Activated naive CD4-positive, alpha-beta T cell treated with anti-CD3 and anti-CD28 coated beads for 36 hours (primary cell): Measurements from ENCODE around the gene SFT2D1. TPM values are rescaled to one million over a fixed set of nuclear protein-coding genes. Genes with fewer than 3 reads are reported as not detected.
"Not testable (repeated sequence)": the region's sequence is repeated elsewhere in the genome, so short reads cannot be mapped to it uniquely, and the experiment has no call there.

Experiments used
- CTCF ChIA-PET: fragments of 350-600 bp; sonication (Branson Sonifier 250); formaldehyde crosslinking; loops from one replicate; lab custom pipeline; 2021; ENCODE audit warnings: antibody characterized with exemption; lab: Charles Lee
- DNase-seq: peaks from one replicate; pipeline ENCODE4 v3.0.0-alpha.2; 2020
- H3K27ac Mint-ChIP-seq: one replicate; pipeline ENCODE4 v1.8.0; 2021; ENCODE audit warnings: mild to moderate bottlenecking, mixed read lengths
- H3K27me3 Mint-ChIP-seq: one replicate; pipeline ENCODE4 v1.8.0; 2021; ENCODE audit warnings: low read depth, mixed read lengths
- H3K36me3 Mint-ChIP-seq: one replicate; pipeline ENCODE4 v1.8.0; 2021; ENCODE audit warnings: low read depth, mixed read lengths
- H3K4me1 Mint-ChIP-seq: one replicate; pipeline ENCODE4 v1.8.0; 2021; ENCODE audit warnings: low read depth, mixed read lengths
- H3K4me3 Mint-ChIP-seq: one replicate; pipeline ENCODE4 v1.8.0; 2021; ENCODE audit warnings: mild to moderate bottlenecking, moderate library complexity, mixed read lengths
- H3K9me3 Mint-ChIP-seq: one replicate; pipeline ENCODE4 v1.8.0; 2021; ENCODE audit warnings: mixed read lengths
- intact Hi-C: fragments of 100-400 bp; cut with micrococcal nuclease; formaldehyde crosslinking; loops from one replicate; pipeline ENCODE4 v1.15.1; 2023
- total RNA-seq, 2 experiments: library from RNA; stranded (reverse); gene quantifications; one replicate each; pipeline ENCODE4 v1.2.3, GENCODE V29; 2021

Gene SFT2D1
- total RNA-seq, 2 experiments from 2014 or later = 53.1 to 53.3 TPM

DNA sequence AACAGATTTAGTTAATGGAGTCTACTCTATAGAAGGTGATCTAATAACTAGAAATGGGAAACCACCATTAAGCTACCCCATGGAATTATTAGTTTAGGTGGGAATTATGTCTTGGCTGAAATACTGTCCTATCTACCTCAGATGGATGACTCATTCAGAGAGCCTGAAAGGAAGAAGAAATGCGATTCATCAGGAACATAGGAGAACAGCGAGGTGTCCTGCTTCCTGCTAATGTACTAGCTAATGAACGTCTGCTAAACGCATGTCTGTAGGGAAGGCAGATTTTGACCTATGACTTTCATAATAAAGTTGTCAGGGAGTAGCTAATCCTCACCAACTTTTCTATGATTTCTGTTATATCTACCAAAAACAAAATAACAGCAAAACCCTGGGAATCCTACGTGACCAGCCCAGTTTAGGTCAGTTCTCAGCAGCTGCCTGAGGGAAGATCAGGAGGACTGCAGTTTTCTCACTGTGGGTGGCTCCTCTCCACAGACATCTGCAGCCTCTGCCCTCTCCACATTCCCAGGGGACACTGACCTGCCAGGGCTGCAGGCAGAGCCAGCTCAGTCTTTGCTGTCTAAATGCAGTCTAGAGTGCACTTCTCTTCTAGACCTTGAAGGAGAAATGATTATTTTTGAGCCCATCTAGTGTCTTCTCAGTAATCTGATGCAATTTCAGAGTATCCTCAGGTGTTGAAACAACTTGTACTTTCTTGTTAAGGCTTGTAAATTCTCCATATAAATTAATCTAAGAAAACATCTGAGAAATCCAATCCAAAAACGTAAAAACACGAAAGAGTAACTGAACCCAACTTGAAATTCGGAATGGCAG is 18.1 kb upstream of the SFT2D1 start:
- CTCF ChIA-PET = interaction anchor here (0.6 kb wide), 1 partner anchor 20 kb away, joined by 4 read pairs; no protein-coding TSS in a partner anchor
- no peak for DNase-seq
- Mint-ChIP-seq H3K4me1 (no peaks in the 10 kb centered on the region), H3K4me3 (no peak overlapping the region), H3K36me3 (peaks cover 14% of the 10 kb centered on the region), H3K27me3 (peaks cover 12% of the 10 kb centered on the region), H3K27ac (no peak overlapping the region), H3K9me3 (peaks cover 3% of the 10 kb centered on the region)
- intact Hi-C loops = no loop called here

DNA sequence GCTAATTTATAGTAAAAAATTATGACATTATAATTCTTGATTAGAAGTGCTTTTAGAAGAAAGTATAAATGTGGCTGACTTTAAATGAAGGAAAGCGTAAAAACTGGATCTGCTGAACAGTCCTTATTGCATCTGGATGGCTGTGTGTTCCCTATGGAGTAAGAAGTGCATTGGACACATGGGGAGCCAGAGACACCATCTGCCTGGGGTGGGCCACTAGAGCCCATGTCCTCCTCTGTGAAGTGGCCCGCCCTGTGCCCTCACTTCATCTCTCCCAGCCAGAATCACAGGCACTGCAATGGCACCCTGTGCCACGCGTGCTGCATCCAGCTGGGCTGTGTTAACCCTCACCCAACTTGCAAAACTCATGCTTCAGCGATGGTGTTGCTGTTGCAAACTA is 13.2 kb upstream of the SFT2D1 start:
- Mint-ChIP-seq H3K36me3 (peaks cover 1% of the 10 kb centered on the region), H3K27ac (no peak overlapping the region), H3K4me3 (no peak overlapping the region), H3K4me1 (no peaks in the 10 kb centered on the region), H3K27me3 (peaks cover 14% of the 10 kb centered on the region), H3K9me3 (peaks cover 14% of the 10 kb centered on the region)
- no peak for DNase-seq
- CTCF ChIA-PET = interaction anchor here (0.8 kb wide), 1 partner anchor 26 kb away, joined by 7 read pairs; no protein-coding TSS in a partner anchor
- intact Hi-C loops = no loop called here

DNA sequence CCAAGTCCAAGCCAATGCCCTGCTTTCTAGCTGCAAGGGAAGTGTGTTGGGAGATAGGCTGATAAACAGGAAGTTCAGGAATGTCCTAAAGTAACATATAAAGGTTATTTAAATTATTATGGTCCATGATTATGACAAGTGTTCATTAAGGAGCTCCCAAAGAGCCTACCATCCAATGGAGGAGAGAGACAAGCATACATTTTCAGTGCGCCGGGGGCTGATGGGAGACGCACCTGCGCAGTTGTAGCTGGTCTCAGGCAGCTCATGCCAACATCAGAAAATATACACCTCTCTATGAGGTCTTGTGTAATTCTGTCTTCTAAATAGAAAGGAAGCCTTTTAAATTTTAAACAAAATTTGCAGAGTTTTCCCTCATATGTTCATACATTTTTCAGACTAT is 12.6 kb upstream of the SFT2D1 start:
- no peak for DNase-seq
- Mint-ChIP-seq H3K36me3 (peaks cover 1% of the 10 kb centered on the region), H3K4me3 (no peak overlapping the region), H3K4me1 (no peaks in the 10 kb centered on the region), H3K27ac (no peak overlapping the region), H3K9me3 (peaks cover 15% of the 10 kb centered on the region), H3K27me3 (peaks cover 14% of the 10 kb centered on the region)
- CTCF ChIA-PET = no interaction called here
- intact Hi-C loops = no loop called here

DNA sequence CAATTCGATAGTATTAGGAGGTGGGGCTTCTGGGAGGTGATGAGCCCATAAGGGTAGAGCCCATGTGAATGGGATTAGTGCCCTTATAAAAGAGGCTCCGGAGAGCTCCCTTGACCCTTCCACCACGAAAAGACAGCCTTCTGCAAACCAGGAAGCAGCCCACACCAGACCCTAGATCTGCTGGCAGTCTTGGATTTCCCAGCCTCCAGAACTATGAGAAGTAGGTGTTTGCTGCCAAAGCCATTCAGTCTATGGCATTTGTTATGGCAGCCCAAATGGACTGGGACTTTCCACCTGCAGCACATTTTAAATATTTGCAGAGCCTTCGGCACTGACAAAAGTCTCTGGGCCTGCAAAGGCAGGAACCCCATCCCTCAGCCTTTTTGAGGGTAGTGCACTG is 11.8 kb upstream of the SFT2D1 start:
- H3K27me3 Mint-ChIP-seq = peaks cover 14% of the 10 kb centered on the region
- no peak for DNase-seq
- CTCF ChIA-PET = interaction anchor here (0.7 kb wide), 1 partner anchor 471 kb away, joined by 3 read pairs; no protein-coding TSS in a partner anchor
- peaks cover 1% of the 10 kb centered on the region for H3K36me3 Mint-ChIP-seq
- H3K9me3 Mint-ChIP-seq = peaks cover 23% of the 10 kb centered on the region
- no peak overlapping the region for H3K27ac Mint-ChIP-seq
- no peak overlapping the region for H3K4me3 Mint-ChIP-seq
- no peaks in the 10 kb centered on the region for H3K4me1 Mint-ChIP-seq
- intact Hi-C loops = no loop called here

DNA sequence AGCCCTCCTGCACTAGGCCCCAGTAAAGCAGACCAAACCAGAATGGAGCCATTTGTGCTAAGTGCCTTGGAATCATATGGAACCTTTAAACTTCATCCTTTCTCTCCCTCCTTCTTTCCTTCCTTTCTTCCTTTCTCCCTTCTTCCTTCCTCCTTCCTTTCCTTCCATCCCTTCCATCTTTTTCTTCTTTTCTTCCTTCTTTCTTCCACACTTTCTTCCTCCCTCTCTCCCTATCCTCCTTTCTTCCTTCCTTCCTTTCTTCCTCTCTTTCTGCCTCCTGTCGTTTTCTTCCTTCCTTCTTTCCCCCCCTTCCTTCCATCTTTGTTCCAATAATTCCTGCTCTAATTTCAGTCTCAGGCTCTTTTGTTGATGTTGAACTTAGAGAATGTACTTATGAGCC is 11.2 kb upstream of the SFT2D1 start:
- Mint-ChIP-seq H3K27ac (no peak overlapping the region), H3K27me3 (peaks cover 12% of the 10 kb centered on the region), H3K9me3 (peaks cover 24% of the 10 kb centered on the region), H3K36me3 (peaks cover 1% of the 10 kb centered on the region), H3K4me1 (peaks cover 2% of the 10 kb centered on the region), H3K4me3 (no peak overlapping the region)
- intact Hi-C loops = no loop called here
- CTCF ChIA-PET = interaction anchor here (0.7 kb wide), 1 partner anchor 472 kb away, joined by 3 read pairs; no protein-coding TSS in a partner anchor
- DNase-seq = no peak

DNA sequence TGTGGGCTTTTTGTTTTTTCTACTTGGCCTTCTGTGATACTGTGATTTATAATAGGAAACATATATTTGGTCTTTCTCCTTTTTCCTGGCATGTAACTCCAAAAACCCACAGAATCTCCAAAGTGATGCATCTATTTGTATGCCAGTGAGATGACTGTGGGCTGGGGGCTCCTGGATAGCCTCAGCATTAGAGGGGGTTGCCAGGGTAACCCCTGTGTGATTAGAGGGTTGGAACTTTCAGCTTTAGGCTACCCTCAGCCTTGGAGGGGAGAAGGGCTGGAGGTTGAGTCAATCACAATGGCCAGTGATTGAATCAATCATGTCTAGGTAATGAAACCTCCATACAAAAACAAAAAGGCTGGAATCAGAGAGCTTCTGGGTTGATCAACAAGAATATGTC is 10.6 kb upstream of the SFT2D1 start:
- H3K4me1 Mint-ChIP-seq = peaks cover 7% of the 10 kb centered on the region
- peaks cover 22% of the 10 kb centered on the region for H3K9me3 Mint-ChIP-seq
- no peak for DNase-seq
- H3K4me3 Mint-ChIP-seq = no peak overlapping the region
- H3K36me3 Mint-ChIP-seq = peaks cover 1% of the 10 kb centered on the region
- H3K27me3 Mint-ChIP-seq = peaks cover 6% of the 10 kb centered on the region
- intact Hi-C loops = no loop called here
- CTCF ChIA-PET = no interaction called here
- H3K27ac Mint-ChIP-seq = no peak overlapping the region

DNA sequence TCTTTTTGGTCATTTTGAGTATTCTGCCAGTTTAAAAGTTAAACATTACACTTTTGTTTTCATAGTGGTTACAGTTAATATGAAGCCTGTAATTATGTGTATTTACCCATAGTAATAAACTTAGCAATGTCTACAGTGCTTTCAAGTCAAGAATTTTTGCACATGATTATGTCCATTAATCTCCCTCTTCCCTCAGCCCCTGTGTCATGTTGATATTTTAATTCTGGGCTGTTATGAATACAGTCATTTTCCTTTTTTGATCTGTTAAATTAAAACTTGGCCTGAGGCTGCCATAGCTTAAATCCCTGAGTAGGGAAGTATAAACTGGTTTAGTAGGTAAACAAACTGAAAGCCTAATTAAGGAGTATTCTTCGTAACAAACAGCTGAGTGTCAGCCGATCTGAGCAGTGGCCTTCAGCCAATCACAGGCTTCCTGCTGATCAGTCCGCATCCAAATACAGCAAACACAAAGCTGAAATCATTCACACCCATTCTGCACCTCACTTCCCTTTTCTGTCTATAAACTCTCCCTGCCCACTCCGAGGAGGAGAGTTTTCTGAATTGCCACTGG is 9.5 kb upstream of the SFT2D1 start:
- H3K9me3 Mint-ChIP-seq = peaks cover 22% of the 10 kb centered on the region
- H3K4me1 Mint-ChIP-seq = peaks cover 18% of the 10 kb centered on the region
- H3K27ac Mint-ChIP-seq = no peak overlapping the region
- intact Hi-C loops = no loop called here
- H3K4me3 Mint-ChIP-seq = no peak overlapping the region
- CTCF ChIA-PET = no interaction called here
- peaks cover 6% of the 10 kb centered on the region for H3K27me3 Mint-ChIP-seq
- DNase-seq = no peak
- peaks cover 1% of the 10 kb centered on the region for H3K36me3 Mint-ChIP-seq

DNA sequence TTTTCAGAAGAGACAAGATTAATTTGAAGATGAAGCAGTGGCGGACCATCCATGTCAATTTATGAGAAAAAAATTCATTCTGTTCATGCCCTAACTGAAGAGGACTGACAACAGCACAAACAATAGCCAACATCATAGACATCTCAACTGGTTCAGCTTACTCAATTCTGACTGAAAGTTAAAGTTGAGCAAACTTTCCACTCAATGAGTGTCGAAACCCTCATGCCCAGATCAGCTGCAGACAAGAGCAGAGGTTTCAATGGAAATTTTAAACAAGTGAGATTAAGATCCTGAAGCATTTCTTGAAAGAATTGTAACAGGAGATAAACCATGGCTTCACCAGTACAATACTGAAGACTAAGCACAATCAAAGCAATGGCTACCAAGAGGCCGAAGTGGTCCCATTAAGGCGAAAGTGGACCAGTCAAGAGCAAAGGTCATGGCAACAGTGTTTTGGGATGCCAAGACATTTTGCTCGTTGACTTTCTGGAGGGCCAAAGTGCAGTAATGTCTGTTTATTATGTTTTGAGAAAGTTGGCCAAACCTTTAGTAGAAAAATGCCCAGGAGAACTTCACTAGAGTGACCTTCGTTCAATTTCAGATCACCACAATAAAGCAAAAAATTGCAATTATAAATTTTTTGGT is 6.1 kb upstream of the SFT2D1 start:
- Mint-ChIP-seq H3K4me1 (peaks cover 18% of the 10 kb centered on the region), H3K4me3 (no peak overlapping the region), H3K9me3 (peaks cover 22% of the 10 kb centered on the region), H3K36me3 (peaks cover 1% of the 10 kb centered on the region), H3K27ac (no peak overlapping the region), H3K27me3 (peaks cover under 1% of the 10 kb centered on the region)
- intact Hi-C loops = no loop called here
- DNase-seq = no peak
- CTCF ChIA-PET = interaction anchor here (2.7 kb wide), 1 partner anchor 33 kb away, joined by 10 read pairs; no protein-coding TSS in a partner anchor

DNA sequence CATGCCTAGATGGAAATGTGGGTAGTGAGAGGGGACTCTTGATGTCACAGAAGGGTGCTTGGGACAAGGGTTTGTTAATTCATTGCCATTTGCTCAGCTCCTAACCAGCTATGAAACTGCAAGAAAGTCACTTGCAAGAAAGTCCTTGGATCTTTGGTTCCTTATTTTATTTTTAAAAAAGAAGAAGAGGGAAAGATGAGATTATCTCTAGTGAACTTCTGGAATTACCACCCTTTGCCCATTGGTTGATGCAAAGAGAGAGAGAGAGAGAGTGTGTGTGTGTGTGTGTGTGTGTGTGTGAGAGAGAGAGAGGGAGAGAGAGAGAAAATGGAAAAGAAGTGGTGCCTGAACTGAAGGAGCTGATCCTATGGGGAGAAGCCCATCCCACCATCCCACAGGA is 4.6 kb upstream of the SFT2D1 start:
- H3K9me3 Mint-ChIP-seq = peaks cover 21% of the 10 kb centered on the region
- peaks cover 18% of the 10 kb centered on the region for H3K4me1 Mint-ChIP-seq
- H3K27ac Mint-ChIP-seq = no peak overlapping the region
- H3K4me3 Mint-ChIP-seq = no peak overlapping the region
- intact Hi-C loops = no loop called here
- CTCF ChIA-PET = interaction anchor here (0.6 to 2.7 kb wide), 2 partner anchors 34 to 38 kb away, joined by 3 to 10 read pairs; partner anchors contain the start of gene PRR18
- DNase-seq = no peak
- H3K27me3 Mint-ChIP-seq = no peaks in the 10 kb centered on the region
- peaks cover 1% of the 10 kb centered on the region for H3K36me3 Mint-ChIP-seq

DNA sequence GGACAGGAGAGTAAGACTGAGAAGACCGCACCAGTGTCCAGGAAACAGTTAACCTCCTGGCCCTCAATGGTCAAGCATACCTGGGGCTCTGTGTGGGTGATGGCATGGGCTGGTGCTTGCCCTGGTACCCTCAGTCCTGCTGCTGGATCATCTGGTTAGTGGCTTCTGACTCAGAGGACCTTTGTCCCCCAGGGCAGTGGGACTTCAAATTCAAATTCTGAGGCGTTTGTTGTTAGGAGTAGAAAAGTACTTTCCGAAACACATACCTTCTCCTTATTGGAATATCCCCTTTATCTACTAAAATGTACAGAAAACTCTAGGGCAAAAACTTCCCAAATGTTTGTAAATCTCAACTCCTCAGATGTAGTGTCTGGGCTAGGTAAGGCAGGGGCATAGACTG is 4.1 kb upstream of the SFT2D1 start:
- Mint-ChIP-seq H3K36me3 (no peaks in the 10 kb centered on the region), H3K9me3 (peaks cover 17% of the 10 kb centered on the region), H3K27ac (no peak overlapping the region), H3K27me3 (no peaks in the 10 kb centered on the region), H3K4me3 (no peak overlapping the region), H3K4me1 (peaks cover 18% of the 10 kb centered on the region)
- CTCF ChIA-PET = interaction anchor here (2.7 kb wide), 1 partner anchor 35 kb away, joined by 10 read pairs; no protein-coding TSS in a partner anchor
- no peak for DNase-seq
- intact Hi-C loops = no loop called here

DNA sequence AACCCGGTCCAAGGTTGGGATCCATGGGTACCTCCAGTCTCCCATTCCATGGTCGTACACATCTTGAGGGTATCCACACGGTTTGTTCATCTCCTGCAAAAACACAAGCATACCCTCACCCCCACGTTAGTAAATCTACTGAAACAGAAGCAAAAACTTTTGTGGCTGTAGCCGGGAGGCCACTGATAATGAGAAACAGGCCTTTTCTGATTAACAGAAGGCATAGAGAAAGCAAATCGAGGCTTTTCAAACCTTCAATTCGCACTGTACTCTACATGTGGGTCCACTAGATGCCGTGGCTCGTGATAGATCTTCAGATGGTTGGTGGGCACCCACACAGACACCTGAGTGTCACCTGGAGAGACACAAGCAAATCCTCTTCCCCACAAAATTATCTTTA is 3.3 kb upstream of the SFT2D1 start:
- H3K4me1 Mint-ChIP-seq = peaks cover 18% of the 10 kb centered on the region
- CTCF ChIA-PET, H3K4me3 Mint-ChIP-seq, DNase-seq, intact Hi-C loops, H3K27ac Mint-ChIP-seq, H3K36me3 Mint-ChIP-seq, H3K27me3 Mint-ChIP-seq: not testable (repeated sequence)
- peaks cover 12% of the 10 kb centered on the region for H3K9me3 Mint-ChIP-seq

DNA sequence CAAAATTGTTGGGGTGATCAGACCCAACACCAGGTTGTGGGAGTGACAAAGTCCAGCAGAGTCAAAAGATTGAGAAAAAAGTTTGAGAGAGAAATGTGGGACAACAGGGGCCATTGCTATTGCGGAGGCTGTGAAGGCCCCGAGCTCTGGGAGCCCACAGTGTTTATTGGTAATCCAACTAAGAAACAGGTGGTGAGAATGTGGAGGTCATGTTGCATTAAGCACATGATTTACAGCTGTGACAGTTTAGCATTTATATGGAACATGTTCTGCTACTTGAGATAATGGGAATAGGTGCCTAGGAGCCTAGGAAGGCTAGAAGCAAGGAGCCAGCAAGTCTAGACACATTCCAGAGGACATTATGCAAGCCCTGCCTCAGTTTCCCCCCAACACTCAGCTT is 2.6 kb upstream of the SFT2D1 start:
- intact Hi-C loops = loop anchor here (5.0 kb wide), 1 partner anchor 607 kb away; no protein-coding TSS in a partner anchor
- H3K36me3 Mint-ChIP-seq, H3K9me3 Mint-ChIP-seq, DNase-seq, CTCF ChIA-PET, H3K4me3 Mint-ChIP-seq, H3K27ac Mint-ChIP-seq, H3K27me3 Mint-ChIP-seq: not testable (repeated sequence)
- peaks cover 18% of the 10 kb centered on the region for H3K4me1 Mint-ChIP-seq
